DOHH2 (cell line): ENCODE measurements around the gene TASP1.
"Not testable (repeated sequence)": the region's sequence is repeated elsewhere in the genome, so short reads cannot be mapped to it uniquely, and the experiment has no call there.

Source experiments
- H3F3A ChIP-seq: fragments of 200-600 bp; sonication (generic), shearing (Covaris generic); 2 replicates; pipeline ENCODE4 v1.6.0; 2016; ENCODE audit warnings: antibody characterized with exemption, mild to moderate bottlenecking; ENCODE audit not compliant: control insufficient read depth, insufficient read depth
- H3K27ac ChIP-seq: fragments of 200-600 bp; sonication (generic); 2 replicates; pipeline ENCODE4 v1.5.1; 2014; ENCODE audit warnings: low read depth, mild to moderate bottlenecking, low read length, moderate library complexity
- H3K27me3 ChIP-seq: fragments of 200-600 bp; sonication (generic); 2 replicates; pipeline ENCODE4 v1.6.1; 2014; ENCODE audit warnings: mild to moderate bottlenecking, low read length, mixed read lengths; ENCODE audit not compliant: control insufficient read depth
- H3K36me3 ChIP-seq: fragments of 200-600 bp; sonication (generic); 2 replicates; pipeline ENCODE4 v1.6.1; 2014; ENCODE audit warnings: mild to moderate bottlenecking, low read length, moderate library complexity, mixed read lengths; ENCODE audit not compliant: control insufficient read depth
- H3K4me1 ChIP-seq: fragments of 200-600 bp; sonication (generic); 2 replicates; pipeline ENCODE4 v1.6.1; 2014; ENCODE audit warnings: mild to moderate bottlenecking, low read length, mixed read lengths; ENCODE audit not compliant: control insufficient read depth
- H3K4me2 ChIP-seq: fragments of 200-600 bp; sonication (generic); 2 replicates; pipeline ENCODE4 v1.6.0; 2014; ENCODE audit warnings: mild to moderate bottlenecking, low read length, moderate library complexity
- H3K4me3 ChIP-seq: fragments of 200-600 bp; sonication (generic); 2 replicates; pipeline ENCODE4 v1.5.1; 2014; ENCODE audit warnings: mild to moderate bottlenecking, low read length, mixed read lengths
- H3K79me2 ChIP-seq: fragments of 200-600 bp; sonication (generic); 2 replicates; pipeline ENCODE4 v1.6.1; 2014; ENCODE audit warnings: mild to moderate bottlenecking, low read length, mixed read lengths; ENCODE audit not compliant: control insufficient read depth
- H3K9me2 ChIP-seq: fragments of 200-600 bp; sonication (generic); replicated peaks from 2 replicates; pipeline ENCODE4 v1.6.1; 2014; ENCODE audit warnings: mild to moderate bottlenecking, low read length, mixed read lengths; ENCODE audit not compliant: control insufficient read depth
- H3K9me3 ChIP-seq: fragments of 200-600 bp; sonication (generic); 2 replicates; pipeline ENCODE4 v1.6.1; 2014; ENCODE audit warnings: antibody characterized with exemption, low read length, mixed read lengths; ENCODE audit not compliant: control insufficient read depth, insufficient read depth
- H4K20me1 ChIP-seq: fragments of 200-600 bp; sonication (generic); 2 replicates; pipeline ENCODE4 v1.6.0; 2014; ENCODE audit warnings: low read depth, mild to moderate bottlenecking, antibody characterized with exemption, low read length, moderate library complexity; ENCODE audit not compliant: control insufficient read depth, insufficient read depth
- EZH2phosphoT487 ChIP-seq: fragments of 200-600 bp; sonication (generic); IDR thresholded peaks from 2 replicates; pipeline ENCODE4 v1.6.1; 2017; ENCODE audit warnings: borderline replicate concordance, mild to moderate bottlenecking, antibody characterized with exemption, low read length, moderate library complexity, mixed read lengths
- TF ChIP-seq, protein P1 (sequence below): fragments of 200-600 bp; sonication (generic); IDR thresholded peaks from one replicate; pipeline ENCODE4 v1.5.1; 2014; ENCODE audit warnings: antibody characterized with exemption, mild to moderate bottlenecking, low read depth, low read length; ENCODE audit not compliant: poor library complexity, severe bottlenecking

TASP1 gene

DNA sequence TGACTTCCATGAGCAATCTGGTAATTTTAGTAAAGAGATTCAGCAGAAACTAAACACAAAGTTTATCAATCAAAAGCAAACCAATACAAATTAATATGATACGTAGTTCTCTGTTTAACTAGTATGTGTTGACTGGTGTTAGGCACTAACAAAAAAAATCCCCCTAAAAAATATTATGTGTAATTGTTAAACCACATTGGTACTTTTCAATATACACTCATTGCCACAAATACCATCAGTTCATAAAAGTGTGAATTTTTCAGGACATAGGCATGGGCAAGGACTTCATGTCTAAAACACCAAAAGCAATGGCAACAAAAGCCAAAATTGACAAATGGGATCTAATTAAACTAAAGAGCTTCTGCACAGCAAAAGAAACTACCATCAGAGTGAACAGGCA is 155.3 kb downstream of the TASP1 start:
- H3K4me2 ChIP-seq, H3K27me3 ChIP-seq, H3K9me3 ChIP-seq, H3K4me1 ChIP-seq, H3K4me3 ChIP-seq, H3K36me3 ChIP-seq, H3F3A ChIP-seq, H4K20me1 ChIP-seq, H3K79me2 ChIP-seq, H3K27ac ChIP-seq, H3K9me2 ChIP-seq: not testable (repeated sequence)

DNA sequence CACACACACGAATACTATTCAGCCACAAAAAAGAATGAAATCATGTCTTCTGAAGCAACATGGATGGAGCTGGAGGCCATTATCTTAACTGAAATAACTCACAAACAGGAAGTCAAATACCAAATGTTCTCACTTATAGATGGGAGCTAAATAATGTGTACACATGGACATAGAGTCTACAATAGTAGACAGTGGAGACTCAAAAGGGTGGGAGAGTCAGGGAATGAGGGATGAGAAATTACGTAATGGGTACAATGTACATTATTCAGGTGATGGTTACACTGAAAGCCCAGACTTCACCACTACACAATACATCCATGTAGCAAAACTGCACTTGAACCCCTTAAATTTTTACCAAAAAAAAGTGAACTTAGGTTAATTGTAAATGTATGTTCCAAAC is 160.4 kb downstream of the TASP1 start:
- H3K4me1 ChIP-seq: no peaks in the 10 kb centered on the region
- no peaks in the 10 kb centered on the region for H4K20me1 ChIP-seq
- peaks cover 8% of the 10 kb centered on the region for H3K36me3 ChIP-seq
- no peaks in the 10 kb centered on the region for H3K9me3 ChIP-seq
- H3K27me3 ChIP-seq: no peaks in the 10 kb centered on the region
- H3K79me2 ChIP-seq: no peaks in the 10 kb centered on the region
- no peak overlapping the region for H3K4me2 ChIP-seq
- H3K27ac ChIP-seq: no peak overlapping the region
- no peaks in the 10 kb centered on the region for H3K9me2 ChIP-seq
- H3K4me3 ChIP-seq: no peak overlapping the region
- no peaks in the 10 kb centered on the region for H3F3A ChIP-seq
- TF ChIP-seq, protein P1, sequence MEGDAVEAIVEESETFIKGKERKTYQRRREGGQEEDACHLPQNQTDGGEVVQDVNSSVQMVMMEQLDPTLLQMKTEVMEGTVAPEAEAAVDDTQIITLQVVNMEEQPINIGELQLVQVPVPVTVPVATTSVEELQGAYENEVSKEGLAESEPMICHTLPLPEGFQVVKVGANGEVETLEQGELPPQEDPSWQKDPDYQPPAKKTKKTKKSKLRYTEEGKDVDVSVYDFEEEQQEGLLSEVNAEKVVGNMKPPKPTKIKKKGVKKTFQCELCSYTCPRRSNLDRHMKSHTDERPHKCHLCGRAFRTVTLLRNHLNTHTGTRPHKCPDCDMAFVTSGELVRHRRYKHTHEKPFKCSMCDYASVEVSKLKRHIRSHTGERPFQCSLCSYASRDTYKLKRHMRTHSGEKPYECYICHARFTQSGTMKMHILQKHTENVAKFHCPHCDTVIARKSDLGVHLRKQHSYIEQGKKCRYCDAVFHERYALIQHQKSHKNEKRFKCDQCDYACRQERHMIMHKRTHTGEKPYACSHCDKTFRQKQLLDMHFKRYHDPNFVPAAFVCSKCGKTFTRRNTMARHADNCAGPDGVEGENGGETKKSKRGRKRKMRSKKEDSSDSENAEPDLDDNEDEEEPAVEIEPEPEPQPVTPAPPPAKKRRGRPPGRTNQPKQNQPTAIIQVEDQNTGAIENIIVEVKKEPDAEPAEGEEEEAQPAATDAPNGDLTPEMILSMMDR: no peak
- TF ChIP-seq EZH2phosphoT487: no peak

DNA sequence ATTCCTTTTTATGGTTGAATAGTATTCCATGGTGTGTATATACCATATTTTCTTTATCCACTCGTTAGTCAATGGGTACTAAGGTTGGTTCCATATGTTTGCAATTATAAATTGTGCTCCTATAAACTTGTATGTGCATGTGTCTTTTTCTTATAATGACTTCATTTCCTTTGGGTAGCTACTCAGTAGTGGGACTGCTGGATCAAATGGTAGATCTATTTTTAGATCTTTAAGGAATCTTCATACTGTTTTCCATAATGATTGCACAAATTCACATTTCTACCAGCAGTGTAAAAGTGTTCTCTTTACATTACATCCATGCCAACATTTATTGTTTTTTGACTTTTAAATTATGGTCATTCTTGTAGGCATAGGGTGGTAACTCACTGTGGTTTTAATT is 164.3 kb downstream of the TASP1 start:
- no peaks in the 10 kb centered on the region for H3K9me3 ChIP-seq
- no peaks in the 10 kb centered on the region for H3F3A ChIP-seq
- no peaks in the 10 kb centered on the region for H3K9me2 ChIP-seq
- no peaks in the 10 kb centered on the region for H3K4me1 ChIP-seq
- no peak overlapping the region for H3K4me2 ChIP-seq
- H3K27me3 ChIP-seq: no peaks in the 10 kb centered on the region
- TF ChIP-seq EZH2phosphoT487: no peak
- TF ChIP-seq, protein P1: no peak
- H4K20me1 ChIP-seq: no peaks in the 10 kb centered on the region
- H3K27ac ChIP-seq: no peak overlapping the region
- H3K4me3 ChIP-seq: no peak overlapping the region
- H3K79me2 ChIP-seq: no peaks in the 10 kb centered on the region
- H3K36me3 ChIP-seq: no peaks in the 10 kb centered on the region

DNA sequence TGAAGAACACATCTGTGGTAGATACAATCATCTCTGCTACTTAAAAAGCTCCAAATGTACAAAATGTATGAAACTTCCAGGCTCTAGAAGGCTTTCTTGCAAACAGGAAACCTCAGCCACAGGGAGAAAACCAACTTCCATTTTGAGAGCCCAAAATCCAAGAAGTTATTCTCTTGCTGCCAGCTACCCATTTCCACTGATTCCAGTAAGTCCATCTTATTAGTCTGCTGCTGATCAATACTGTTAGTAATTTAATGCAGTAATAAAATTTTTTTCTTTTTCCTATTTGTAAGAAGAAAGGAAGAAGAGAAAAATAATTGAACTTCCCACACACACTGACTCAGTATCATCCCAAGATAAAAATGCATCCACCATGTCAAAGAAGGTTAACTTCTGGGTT is 169.5 kb downstream of the TASP1 start:
- H3F3A ChIP-seq: no peaks in the 10 kb centered on the region
- no peaks in the 10 kb centered on the region for H3K9me2 ChIP-seq
- no peaks in the 10 kb centered on the region for H4K20me1 ChIP-seq
- no peaks in the 10 kb centered on the region for H3K79me2 ChIP-seq
- H3K4me2 ChIP-seq: no peak overlapping the region
- no peaks in the 10 kb centered on the region for H3K4me1 ChIP-seq
- H3K4me3 ChIP-seq: no peak overlapping the region
- H3K9me3 ChIP-seq: no peaks in the 10 kb centered on the region
- no peaks in the 10 kb centered on the region for H3K27me3 ChIP-seq
- no peak for TF ChIP-seq EZH2phosphoT487
- TF ChIP-seq, protein P1: no peak
- H3K36me3 ChIP-seq: no peaks in the 10 kb centered on the region
- no peak overlapping the region for H3K27ac ChIP-seq
